ENCODE measurements around the gene FAIM2.

Gene FAIM2

DNA sequence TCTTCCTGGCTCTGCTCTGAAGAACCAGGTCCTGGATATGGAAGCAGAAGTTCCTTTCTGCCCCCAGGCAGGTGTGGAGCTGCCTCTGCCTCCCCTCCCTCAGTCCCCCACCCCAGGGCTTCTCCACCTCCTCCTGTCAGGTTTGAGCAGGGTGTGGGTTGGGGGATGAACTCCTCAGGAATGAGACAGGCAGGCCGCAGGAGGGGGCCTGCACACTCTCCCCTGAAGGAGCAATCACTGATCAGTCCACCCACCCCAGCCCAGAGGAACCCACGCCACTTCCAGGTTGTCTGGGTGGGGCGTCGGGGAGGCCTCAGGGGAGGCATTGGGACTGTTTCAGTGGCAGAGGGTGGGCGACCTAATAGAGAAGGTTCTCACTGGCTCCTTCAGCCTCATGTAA, 26.6 kb downstream of the FAIM2 start:
- Histone ChIP-seq H3K27me3 (ENCODE audit: insufficient read depth, poor library complexity, severe bottlenecking) (no peaks in the 10 kb centered on the region), H3K27ac (replicated peaks) (no peak overlapping the region), H3K4me3 (replicated peaks; ENCODE audit: insufficient read depth, low read length) (no peak overlapping the region)
- no peak for DNase-seq (ENCODE audit: low read depth in 1 of 2, low spot score in 1 of 2)
- TF ChIP-seq GABPA (IDR thresholded peaks at IDR 0.05; ENCODE audit: low read depth): no peak
- no peak for TF ChIP-seq REST (IDR thresholded peaks at IDR 0.05; ENCODE audit: insufficient replicate concordance, low read depth)
- TF ChIP-seq CTCF (IDR thresholded peaks at IDR 0.05; ENCODE audit: insufficient read depth, low read length): no peak
- TF ChIP-seq POLR2AphosphoS5 (IDR thresholded peaks at IDR 0.05; ENCODE audit: low read depth): no peak
- TF ChIP-seq SPI1 (IDR thresholded peaks at IDR 0.05; ENCODE audit: borderline replicate concordance, low read depth): no peak

DNA sequence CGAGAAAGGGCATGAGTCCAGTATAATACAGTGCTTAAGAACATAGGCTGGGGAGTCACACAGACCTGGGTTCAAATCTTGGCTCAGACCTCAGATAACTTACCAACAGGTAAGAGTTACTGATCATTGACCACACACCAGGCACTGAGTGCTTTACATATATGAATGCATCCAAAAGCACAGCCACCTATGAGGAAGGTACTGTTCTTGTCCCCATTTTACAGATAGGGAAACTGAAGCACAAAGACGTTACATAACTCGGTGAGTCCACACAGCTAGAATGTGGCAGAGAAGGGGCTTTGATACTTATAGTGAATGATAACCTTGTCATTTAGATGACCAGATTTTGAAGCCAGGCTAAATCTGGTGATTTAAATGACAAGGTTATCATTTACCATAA, 27.6 kb downstream of the FAIM2 start:
- Histone ChIP-seq H3K4me3 (replicated peaks; ENCODE audit: insufficient read depth, low read length) (no peak overlapping the region), H3K27ac (replicated peaks) (no peak overlapping the region), H3K27me3 (ENCODE audit: insufficient read depth, poor library complexity, severe bottlenecking) (no peaks in the 10 kb centered on the region)
- TF ChIP-seq REST (IDR thresholded peaks at IDR 0.05; ENCODE audit: insufficient replicate concordance, low read depth) (no peak), SPI1 (IDR thresholded peaks at IDR 0.05; ENCODE audit: borderline replicate concordance, low read depth) (no peak), CTCF (IDR thresholded peaks at IDR 0.05; ENCODE audit: insufficient read depth, low read length) (no peak), POLR2AphosphoS5 (IDR thresholded peaks at IDR 0.05; ENCODE audit: low read depth) (no peak), GABPA (IDR thresholded peaks at IDR 0.05; ENCODE audit: low read depth) (no peak)
- no peak for DNase-seq (ENCODE audit: low read depth in 1 of 2, low spot score in 1 of 2)

- Histone ChIP-seq H3K4me3 (replicated peaks; ENCODE audit: insufficient read depth, low read length) (no peak overlapping the region), H3K27me3 (ENCODE audit: insufficient read depth, poor library complexity, severe bottlenecking) (no peaks in the 10 kb centered on the region), H3K27ac (replicated peaks) (no peak overlapping the region)
- no peak for TF ChIP-seq GABPA (IDR thresholded peaks at IDR 0.05; ENCODE audit: low read depth)
- TF ChIP-seq POLR2AphosphoS5 (IDR thresholded peaks at IDR 0.05; ENCODE audit: low read depth): no peak
- TF ChIP-seq CTCF (IDR thresholded peaks at IDR 0.05; ENCODE audit: insufficient read depth, low read length): no peak
- TF ChIP-seq SPI1 (IDR thresholded peaks at IDR 0.05; ENCODE audit: borderline replicate concordance, low read depth): no peak
- no peak for TF ChIP-seq REST (IDR thresholded peaks at IDR 0.05; ENCODE audit: insufficient replicate concordance, low read depth)
- DNase-seq (ENCODE audit: low read depth in 1 of 2, low spot score in 1 of 2): no peak
Observed at GRCh38 chr12:49875115-49875720, 28.5 kb downstream of the FAIM2 start.
